DMS153 treated with DMSO at 0.1 percent for 48 hours (cell line): Measurements from ENCODE around the gene AKT1S1.
"Not testable (repeated sequence)": the region's sequence is repeated elsewhere in the genome, so short reads cannot be mapped to it uniquely, and the experiment has no call there.

ENCODE experiments used
- DNase-seq: peaks from one replicate; lab custom pipeline; 2025; ENCODE audit not compliant: unreplicated experiment; lab: John Stamatoyannopoulos, UW

AKT1S1 gene

DNA sequence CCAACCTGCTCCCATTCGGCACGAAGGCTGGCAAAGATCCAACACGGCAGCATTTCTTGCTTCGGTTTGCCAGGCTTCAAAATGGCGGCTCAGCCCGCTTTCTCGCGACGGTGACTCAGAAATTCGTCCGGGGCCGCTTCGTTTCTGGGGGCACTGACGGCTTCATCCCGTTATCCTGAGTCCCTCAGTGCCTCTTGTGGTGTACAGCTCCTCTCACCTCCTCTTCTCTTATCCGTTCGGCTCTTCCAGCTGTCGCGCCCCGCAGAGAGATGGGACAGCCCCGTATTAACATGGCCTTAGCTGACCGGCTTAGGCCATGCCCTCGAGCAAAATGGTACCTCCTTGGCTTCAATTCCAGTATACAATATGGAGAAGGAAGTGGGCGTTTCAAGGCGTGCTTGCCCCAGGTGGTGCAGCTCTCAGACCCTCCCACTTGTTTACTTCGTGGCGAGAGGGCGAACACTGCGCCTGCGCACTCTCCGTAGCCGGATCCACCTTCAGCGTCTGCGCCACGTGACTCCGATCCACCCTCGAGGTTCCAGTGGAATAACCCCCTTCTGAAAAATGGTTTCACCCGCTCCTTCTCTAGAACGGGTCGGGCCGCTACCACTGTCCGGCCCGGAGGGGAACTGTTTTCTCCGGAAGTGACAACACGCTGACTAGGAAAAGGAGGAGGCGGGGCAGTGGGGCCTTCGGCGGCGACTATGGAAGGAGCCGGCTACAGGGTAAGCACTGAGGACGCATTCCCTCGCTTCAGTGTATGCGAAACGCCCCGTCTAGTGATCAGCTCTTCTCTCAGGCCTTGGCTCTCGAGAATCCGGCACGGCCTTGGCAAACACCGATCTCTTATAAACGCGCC lies at the start of gene AKT1S1, which contains the start of gene TBC1D17:
AKT1S1 (minus strand) TSS at position 336 of the 859 bp plus-strand sequence. CDS start 4,060 bp downstream, outside the sequence.
TBC1D17 (plus strand) TSS at position 683 of the 859 bp plus-strand sequence; CDS start at position 705, 22 bp downstream.
- DNase-seq: peak; percentile 98

DNA sequence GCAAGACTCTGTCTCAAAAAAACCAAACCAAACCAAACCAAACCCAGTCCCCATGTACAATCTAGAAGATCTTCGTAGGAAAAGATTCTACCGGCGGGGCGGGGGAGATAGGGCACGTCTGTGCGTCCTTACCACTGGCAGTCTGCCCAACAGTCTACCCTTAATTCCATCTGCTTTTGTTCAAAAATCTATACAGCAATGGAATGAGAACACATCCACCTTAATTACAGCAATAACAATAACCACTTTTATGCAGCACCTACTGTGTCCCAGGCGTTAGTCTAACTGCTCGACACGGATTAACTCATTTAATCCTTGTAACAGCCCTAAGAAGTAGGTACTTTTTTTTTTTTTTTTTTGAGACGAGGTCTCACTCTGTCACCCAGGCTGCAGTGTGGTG lies 49.4 kb upstream of the AKT1S1 start:
- DNase-seq: no peak

DNA sequence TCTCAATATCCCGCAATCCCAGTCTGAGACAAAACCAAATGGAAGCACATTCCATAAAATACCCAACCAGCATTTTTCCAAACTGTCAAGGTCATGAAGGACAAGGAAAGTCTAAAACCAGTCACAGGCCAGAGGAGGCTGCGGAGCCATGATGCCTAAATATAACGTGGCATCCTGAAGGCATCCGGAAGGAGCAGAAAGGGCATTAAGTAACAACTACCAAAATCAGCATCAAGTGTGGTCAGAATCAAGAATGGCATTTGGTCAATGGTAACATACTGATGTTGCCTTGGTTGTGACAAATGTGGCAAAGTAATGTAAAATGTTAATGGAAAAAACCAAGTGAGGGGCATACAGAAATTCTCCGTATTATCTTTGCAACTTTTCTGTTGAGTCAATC lies 48.3 kb upstream of the AKT1S1 start:
- no peak for DNase-seq

- DNase-seq: not testable (repeated sequence)
Measured at GRCh38 chr19:49924881-49925210, 47.7 kb upstream of the AKT1S1 start.

DNA sequence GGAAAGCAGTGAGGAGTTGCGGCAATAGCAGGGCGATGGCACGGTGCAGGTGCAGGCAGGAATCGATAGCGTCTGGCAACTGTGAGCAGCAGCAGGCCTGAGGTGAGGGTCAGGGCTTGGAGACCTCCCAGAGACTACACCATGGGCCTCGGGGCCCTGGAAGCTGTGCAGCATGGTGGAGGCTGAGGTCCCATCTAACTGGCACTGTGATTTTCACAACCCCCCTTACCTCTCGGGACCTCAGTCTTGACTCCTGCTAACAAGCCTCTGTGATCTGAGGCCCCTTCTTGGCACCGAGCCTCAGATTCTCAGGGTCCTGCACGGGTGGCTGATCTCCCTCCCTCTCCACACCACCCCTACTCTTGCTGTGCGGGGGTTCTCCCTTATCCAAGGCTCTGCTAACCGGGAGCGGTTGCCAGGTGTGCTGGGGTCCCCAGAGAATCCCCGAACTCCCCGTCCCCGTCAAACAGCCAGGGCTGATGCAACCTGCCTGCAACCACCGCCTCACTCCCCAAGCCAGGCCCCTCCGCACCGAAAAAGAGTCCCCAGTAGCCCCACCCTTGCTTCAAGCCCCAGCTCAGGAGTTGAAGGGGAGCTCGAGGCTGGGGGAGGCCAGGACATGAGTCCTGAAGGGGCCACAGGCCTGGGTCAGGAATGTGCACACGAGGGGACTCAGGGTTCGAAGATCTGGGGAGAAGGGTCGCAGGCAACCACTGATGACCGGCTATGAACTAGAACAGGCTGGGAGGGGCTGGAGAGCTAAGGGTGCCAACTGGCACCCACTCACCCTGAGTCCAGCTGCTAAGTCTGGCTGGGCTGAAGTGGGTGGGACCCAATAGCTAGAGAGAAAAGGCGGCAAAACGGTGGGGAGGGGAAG lies 47.1 kb upstream of the AKT1S1 start:
- DNase-seq: no peak

DNA sequence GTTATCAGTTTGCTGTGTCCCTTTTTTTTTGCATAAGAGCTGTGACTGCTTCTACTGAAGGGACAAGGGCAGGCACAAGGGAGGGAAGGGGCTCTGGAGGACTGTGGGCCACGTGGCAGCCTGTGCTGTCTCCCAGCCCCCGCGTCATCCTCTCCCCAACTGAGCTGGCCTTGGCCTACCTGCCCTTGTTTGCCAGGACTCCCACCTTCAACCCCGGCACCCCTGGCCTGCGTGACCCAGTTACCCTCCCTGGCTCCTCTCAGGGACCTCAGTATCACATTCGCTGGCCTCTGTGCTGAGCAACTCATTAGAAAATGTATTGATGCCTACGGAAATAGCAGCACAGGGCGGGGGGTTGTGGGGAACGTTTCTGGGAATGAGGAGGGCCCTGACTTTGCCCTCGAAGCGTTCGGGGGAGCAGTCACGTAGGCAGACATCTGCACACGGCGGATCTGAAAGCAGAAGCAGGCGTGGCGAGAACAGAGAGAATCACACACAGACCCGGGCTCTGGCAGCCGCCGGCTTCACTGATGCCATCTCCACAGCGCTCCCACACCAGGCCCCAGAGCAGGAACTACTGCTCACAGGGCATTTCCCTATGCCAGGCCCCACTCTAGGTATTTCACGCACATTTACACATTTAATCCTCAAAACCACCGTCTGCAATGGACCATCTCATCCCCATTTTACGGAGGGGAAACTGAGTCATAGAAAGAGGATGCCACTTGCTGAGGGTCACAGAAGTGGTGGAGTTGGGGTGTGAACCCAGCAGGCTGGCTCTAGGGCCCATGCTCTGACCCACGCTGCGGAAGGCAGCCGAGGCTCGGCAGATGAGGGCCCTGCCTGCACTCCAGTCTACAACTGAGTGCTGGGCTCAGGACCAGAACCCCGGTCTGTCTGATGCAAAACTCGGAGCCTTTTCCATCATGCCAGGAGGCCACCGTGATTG lies 46.2 kb upstream of the AKT1S1 start:
- DNase-seq: no peak

GRCh38 chr19:49921871-49922795 lies 45.0 kb upstream of the AKT1S1 start:
- no peak for DNase-seq

DNA sequence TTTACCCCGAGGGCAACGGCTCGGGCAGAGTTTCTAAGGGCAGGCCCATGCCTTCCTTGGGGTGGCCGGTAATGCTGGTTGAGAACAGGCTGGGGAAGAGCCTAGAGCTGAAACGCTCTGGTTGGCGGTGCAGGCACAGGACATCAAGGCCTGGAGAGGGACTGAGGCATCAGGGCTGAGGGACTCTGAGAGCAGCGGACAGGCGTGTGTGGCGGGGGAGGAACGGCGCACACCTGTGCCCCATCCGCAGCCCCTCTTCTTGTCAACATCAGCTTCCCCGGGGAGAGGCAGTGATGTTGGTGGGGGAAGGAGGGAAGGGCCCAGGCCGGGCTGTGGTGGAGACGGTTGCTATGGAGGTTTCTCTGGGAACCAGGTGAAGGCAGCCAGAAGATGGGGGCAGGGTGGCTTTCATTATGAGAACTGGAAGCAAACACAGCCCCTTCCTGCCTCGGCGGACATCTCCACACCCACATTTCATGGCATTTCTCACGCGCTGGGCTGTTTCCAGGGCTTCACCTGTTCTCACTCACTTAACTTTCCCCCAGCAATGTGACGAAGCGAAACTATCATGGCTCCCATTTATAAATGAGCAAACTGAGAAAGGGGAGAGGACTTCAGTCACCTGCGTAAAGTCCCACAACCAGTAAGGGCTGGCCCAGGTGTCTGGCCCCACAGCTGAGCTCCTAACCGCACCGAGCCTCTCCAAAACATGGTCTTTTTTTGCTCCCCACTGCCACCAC lies 43.6 kb upstream of the AKT1S1 start:
- no peak for DNase-seq

- DNase-seq: no peak
Measured at GRCh38 chr19:49918089-49918488, 40.9 kb upstream of the AKT1S1 start.

- DNase-seq: no peak
Measured at GRCh38 chr19:49916839-49917733, 39.9 kb upstream of the AKT1S1 start.

GRCh38 chr19:49915271-49915670 lies 38.1 kb upstream of the AKT1S1 start:
- no peak for DNase-seq

- DNase-seq: no peak
Measured at GRCh38 chr19:49913720-49914119, 36.6 kb upstream of the AKT1S1 start.

DNA sequence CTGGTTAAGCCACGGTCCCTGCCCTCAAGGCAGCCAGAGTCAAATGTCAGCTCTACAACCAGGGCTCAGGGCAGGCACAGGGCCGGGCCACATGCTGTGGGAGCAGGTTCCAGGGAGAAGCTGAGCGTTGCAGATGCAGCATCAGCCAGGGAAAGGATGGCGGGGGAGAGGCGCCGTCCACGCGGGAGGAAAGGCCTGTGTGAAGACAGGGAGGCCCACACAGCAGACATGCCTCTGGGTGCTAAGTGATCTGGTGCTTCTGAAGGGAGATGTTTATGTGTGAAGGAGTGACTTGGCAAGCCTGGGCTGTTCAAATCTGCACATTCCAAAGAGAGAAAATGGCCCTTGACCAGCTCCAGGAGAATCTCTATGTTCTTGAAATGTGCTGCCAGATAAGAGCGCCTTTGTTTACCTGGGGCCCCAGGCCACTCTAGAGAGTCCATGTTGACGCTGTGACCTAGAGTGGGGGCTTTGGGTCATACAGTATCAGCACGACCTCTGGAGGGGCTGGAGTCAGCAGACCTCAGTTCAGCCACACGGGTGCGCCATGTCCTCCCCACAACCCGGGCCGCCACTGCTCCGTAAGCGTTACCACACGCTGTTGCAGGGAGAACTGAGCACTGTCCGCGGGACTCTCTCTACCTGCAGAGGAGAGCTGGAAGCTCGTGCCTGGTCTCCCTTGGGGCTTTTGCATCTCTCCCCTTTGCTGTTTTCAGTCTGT lies 36.0 kb upstream of the AKT1S1 start:
- DNase-seq: no peak

- DNase-seq: no peak
Measured at GRCh38 chr19:49911381-49912145, 34.4 kb upstream of the AKT1S1 start.

GRCh38 chr19:49910179-49910578 lies 33.0 kb upstream of the AKT1S1 start:
- no peak for DNase-seq
